Karpas-422 (cell line): ENCODE data around the gene ACTRT3. TPM values are rescaled to one million over a fixed set of nuclear protein-coding genes. Genes with fewer than 3 reads are reported as not detected.

Experiments used
- DNase-seq: peaks from one replicate; pipeline ENCODE4 v3.0.0-alpha.2; 2015
- H2AFZ ChIP-seq: fragments of 200-600 bp; sonication (generic); 2 replicates; pipeline ENCODE4 v1.6.1; 2014; ENCODE audit warnings: antibody characterized with exemption, low read length, mixed read lengths
- H3K27ac ChIP-seq: fragments of 200-600 bp; sonication (generic); 2 replicates; pipeline ENCODE4 v1.5.1; 2014; ENCODE audit warnings: mild to moderate bottlenecking, low read length, moderate library complexity
- H3K27me3 ChIP-seq: fragments of 200-600 bp; sonication (generic); 2 replicates; pipeline ENCODE4 v1.6.1; 2014; ENCODE audit warnings: low read length, mixed read lengths
- H3K36me3 ChIP-seq: fragments of 200-600 bp; sonication (generic); 2 replicates; pipeline ENCODE4 v1.6.1; 2014; ENCODE audit warnings: low read length, mixed read lengths; ENCODE audit not compliant: insufficient read depth
- H3K4me1 ChIP-seq: fragments of 200-600 bp; sonication (generic); 2 replicates; pipeline ENCODE4 v1.6.1; 2014; ENCODE audit warnings: mild to moderate bottlenecking, low read length, mixed read lengths
- H3K4me2 ChIP-seq: fragments of 200-600 bp; sonication (generic); 2 replicates; pipeline ENCODE4 v1.6.1; 2014; ENCODE audit warnings: low read length, low read depth, mild to moderate bottlenecking; ENCODE audit not compliant: poor library complexity, severe bottlenecking
- H3K4me3 ChIP-seq: fragments of 200-600 bp; sonication (generic); 2 replicates; pipeline ENCODE4 v1.5.1; 2014; ENCODE audit warnings: mild to moderate bottlenecking, antibody characterized with exemption, low read length, mixed read lengths
- H3K79me2 ChIP-seq: fragments of 200-600 bp; sonication (generic); 2 replicates; pipeline ENCODE4 v1.6.1; 2014; ENCODE audit warnings: mild to moderate bottlenecking, low read length, mixed read lengths
- H3K9ac ChIP-seq: fragments of 200-600 bp; sonication (generic); 2 replicates; pipeline ENCODE4 v1.6.0; 2014; ENCODE audit warnings: low read length
- H3K9me2 ChIP-seq: fragments of 200-600 bp; sonication (generic), shearing (Covaris generic); replicated peaks from 2 replicates; pipeline ENCODE4 v1.6.0; 2014; ENCODE audit warnings: mild to moderate bottlenecking, low read length, moderate library complexity; ENCODE audit not compliant: insufficient read depth
- H3K9me3 ChIP-seq: fragments of 300-700, 200-600 bp; sonication (generic); 2 replicates; pipeline ENCODE4 v1.6.1; 2014; ENCODE audit warnings: low read length, mixed read lengths
- H4K20me1 ChIP-seq: fragments of 200-600 bp; sonication (generic); 2 replicates; pipeline ENCODE4 v1.6.1; 2014; ENCODE audit warnings: mild to moderate bottlenecking, antibody characterized with exemption, low read length, low read depth; ENCODE audit not compliant: insufficient read depth
- total RNA-seq: library from RNA; depleted of rRNA; stranded (reverse); fragments of >200 nt; shearing (Covaris generic); gene quantifications from 2 replicates; pipeline ENCODE4 v1.2.3, GENCODE V29; 2014; ENCODE audit warnings: low replicate concordance; rRNA removed

Gene ACTRT3
- 3.6 and 4.2 TPM in 2 replicates for total RNA-seq

DNA sequence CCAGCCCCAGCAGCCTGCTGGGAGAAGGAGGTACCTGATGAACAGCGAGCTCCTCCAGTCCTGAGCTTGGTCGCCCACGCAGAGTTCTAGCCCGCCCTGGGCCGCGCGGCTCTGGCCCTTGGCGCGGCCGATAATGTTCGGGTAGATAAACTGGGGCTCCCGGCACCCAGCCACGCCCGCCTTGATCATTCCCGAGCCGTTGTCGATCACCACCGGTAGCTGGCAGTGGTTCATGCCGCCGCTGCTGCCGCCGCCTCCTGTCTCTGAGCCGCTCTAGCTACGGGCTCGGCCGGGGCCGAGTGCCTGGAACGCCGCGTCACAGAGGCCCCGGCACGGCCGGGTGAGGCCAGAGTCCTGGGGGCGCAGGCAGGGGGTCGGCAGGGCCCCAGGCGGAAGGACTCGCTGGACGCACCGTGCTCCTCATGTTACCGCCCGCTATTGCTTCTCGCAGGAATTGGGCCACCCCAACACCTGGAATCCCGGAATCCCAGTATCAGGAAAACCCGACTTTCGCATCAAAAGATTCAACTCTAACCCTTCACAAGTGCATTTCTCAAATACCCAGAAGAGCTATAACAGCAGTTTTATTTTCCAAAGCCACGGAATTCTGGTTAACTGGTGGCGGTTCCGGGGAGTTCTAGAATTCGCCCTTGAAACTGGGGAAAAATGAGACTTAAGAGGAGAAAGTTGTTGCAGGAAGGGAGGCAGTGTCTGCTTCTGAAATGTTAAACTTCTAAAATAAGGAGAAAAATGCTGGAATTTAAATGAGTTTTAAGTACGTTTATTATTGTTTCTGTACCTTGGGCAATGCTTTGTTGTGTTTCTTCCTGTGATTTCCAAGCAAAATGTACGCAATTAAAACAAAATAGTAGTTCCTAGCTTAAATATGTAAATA lies at the start of gene ACTRT3:
TSS of gene ACTRT3 (minus strand) at position 275 of the 895 bp plus-strand sequence. CDS start at position 234, 41 bp downstream.
- Histone ChIP-seq H4K20me1 (no peaks in the 10 kb centered on the region), H3K9me2 (no peaks in the 10 kb centered on the region), H3K27ac (peak within 1 kb of the TSS; percentile 92), H3K4me2 (peak within 1 kb of the TSS; percentile 86), H3K79me2 (peaks cover 13% of the 10 kb centered on the region), H3K9ac (peak within 1 kb of the TSS; percentile 74), H3K9me3 (no peaks in the 10 kb centered on the region), H3K27me3 (no peaks in the 10 kb centered on the region), H3K4me3 (peak within 1 kb of the TSS; percentile 73), H3K36me3 (peaks cover 4% of the 10 kb centered on the region; the same call in 1 of the 2 replicates), H2AFZ (peak within 1 kb of the TSS; percentile 95), H3K4me1 (peaks cover 25% of the 10 kb centered on the region)
- DNase-seq, result peak; percentile 86

DNA sequence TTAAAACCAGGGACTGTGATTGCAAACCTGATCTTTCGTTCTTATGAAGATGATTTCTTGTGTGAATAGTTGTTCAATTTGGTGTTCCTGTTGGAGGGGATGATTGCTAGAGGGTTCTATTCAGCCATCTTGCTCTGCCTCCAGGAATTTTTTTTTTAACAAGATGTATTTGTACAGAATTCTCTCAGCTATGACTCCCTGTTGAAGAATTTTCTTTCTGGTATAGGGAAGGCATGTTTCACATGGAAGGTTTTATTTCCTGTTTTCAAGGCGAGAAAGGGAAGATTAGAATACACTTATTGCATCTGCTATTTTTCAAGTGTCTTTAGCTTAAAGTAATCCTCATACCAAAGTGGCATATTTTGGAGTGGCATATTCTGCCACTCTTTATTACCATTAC lies 49.0 kb upstream of the ACTRT3 start:
- H3K79me2 ChIP-seq, result no peaks in the 10 kb centered on the region
- H3K9me2 ChIP-seq, result no peaks in the 10 kb centered on the region
- H3K9ac ChIP-seq, result no peak overlapping the region
- no peak overlapping the region for H3K4me2 ChIP-seq
- no peak for DNase-seq
- no peak overlapping the region; the same call in 1 of the 2 replicates for H2AFZ ChIP-seq
- H3K27ac ChIP-seq, result no peak overlapping the region
- H4K20me1 ChIP-seq, result no peaks in the 10 kb centered on the region
- peaks cover 6% of the 10 kb centered on the region for H3K9me3 ChIP-seq
- no peaks in the 10 kb centered on the region for H3K27me3 ChIP-seq
- no peaks in the 10 kb centered on the region for H3K36me3 ChIP-seq
- H3K4me1 ChIP-seq, result peaks cover 10% of the 10 kb centered on the region
- H3K4me3 ChIP-seq, result no peak overlapping the region

DNA sequence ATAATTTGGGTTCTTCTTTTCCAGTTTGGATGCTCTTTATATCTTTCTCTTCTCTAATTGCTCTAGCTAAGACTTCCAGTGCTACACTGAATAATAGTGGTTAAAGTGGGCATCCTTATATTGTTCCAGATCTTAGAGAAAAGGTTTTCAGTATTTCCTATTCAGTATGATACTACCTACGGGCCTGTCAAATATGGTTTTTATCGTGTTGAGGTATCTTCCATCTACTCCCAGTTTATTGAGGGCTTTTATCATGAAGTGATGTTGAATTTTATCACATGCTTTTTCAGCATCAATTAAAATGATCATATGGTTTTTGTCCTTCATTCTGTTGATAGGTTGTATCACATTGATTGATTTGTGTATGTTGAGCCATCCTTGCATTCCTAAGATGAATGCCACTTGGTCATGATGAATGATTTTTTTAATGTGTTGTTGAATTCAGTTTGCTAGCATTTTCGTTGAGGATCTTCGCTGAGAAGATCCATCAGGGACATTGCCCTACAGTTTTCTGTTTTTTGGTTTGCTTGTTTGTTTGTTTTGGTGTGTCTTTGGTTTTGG lies 46.3 kb upstream of the ACTRT3 start:
- H3K9me2 ChIP-seq, result no peaks in the 10 kb centered on the region
- H3K4me1 ChIP-seq, result peaks cover 30% of the 10 kb centered on the region
- H4K20me1 ChIP-seq, result no peaks in the 10 kb centered on the region
- no peak overlapping the region for H3K4me3 ChIP-seq
- H3K4me2 ChIP-seq, result no peak overlapping the region
- H2AFZ ChIP-seq, result no peak overlapping the region
- no peaks in the 10 kb centered on the region for H3K27me3 ChIP-seq
- H3K36me3 ChIP-seq, result no peaks in the 10 kb centered on the region
- peaks cover 9% of the 10 kb centered on the region; the same call in 1 of the 2 replicates for H3K79me2 ChIP-seq
- H3K27ac ChIP-seq, result no peak overlapping the region
- no peak overlapping the region for H3K9ac ChIP-seq
- H3K9me3 ChIP-seq, result peaks cover 6% of the 10 kb centered on the region
- DNase-seq, result no peak

DNA sequence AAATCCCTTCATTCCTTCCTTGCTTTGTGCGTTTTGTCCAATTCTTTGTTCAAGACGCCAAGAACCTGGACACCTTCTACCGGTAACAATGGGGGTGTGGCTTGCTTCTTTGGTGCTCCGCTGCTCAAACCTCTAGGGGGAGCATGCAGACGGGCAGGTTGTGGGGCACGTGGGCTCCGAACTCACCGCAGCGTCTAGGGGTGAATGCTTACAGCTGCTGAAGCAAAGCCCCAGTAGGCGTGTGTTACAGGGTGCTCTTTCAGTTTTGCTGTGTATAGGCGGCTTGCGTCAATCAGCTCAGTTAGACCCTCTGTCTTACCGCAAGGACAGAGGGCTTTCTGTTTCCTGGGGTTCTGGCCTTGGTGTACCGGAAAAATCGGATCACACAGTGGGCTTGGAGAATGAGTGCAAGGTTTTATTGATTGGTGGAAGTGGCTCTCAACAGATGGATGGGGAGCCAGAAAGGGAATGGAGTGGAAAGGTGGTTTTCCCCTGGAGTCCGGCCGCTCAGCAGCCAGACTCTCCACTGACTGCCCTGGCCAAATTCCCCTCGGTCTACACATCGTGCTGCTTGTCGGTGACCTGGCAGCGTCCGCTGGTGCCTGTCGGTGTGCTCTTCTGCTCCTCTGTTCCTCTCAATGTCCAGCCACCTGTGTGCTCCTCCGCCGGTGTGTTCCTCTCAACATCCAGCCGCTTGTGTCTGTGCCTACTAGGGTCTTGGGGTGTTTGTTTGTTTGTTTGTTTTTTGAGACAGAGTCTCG lies 44.6 kb upstream of the ACTRT3 start:
- Histone ChIP-seq H2AFZ (peak overlapping the region; percentile 96), H3K9me2 (no peaks in the 10 kb centered on the region), H3K27ac (no peak overlapping the region), H3K9ac (peak overlapping the region; percentile 89), H3K36me3 (no peaks in the 10 kb centered on the region), H3K4me2 (peak overlapping the region; percentile 84), H3K27me3 (no peaks in the 10 kb centered on the region), H3K79me2 (peaks cover 9% of the 10 kb centered on the region; the same call in 1 of the 2 replicates), H3K4me1 (peaks cover 41% of the 10 kb centered on the region), H3K9me3 (peaks cover 6% of the 10 kb centered on the region), H3K4me3 (peak overlapping the region; percentile 81), H4K20me1 (no peaks in the 10 kb centered on the region)
- peak; percentile 95 for DNase-seq

DNA sequence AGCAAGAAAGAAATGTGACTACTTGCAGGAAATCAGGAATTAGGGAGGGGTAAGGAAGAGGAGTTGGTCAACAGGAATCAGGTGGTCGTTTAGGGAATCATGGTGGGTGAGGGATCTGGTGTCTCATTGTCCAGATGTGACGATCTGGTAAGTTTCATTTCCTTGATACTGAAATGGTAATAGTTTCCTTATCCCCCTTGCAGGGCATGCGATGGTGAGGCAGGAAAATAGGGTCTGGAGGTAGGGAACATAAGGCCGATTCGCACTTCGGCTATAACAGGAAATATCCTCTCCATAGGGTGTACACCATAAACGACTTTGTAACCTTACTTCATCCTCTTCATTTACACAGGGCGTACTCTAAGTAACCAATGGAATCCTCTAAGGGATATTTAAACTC lies 43.9 kb upstream of the ACTRT3 start:
- H3K4me2 ChIP-seq, result peak overlapping the region; percentile 84
- peaks cover 9% of the 10 kb centered on the region; the same call in 1 of the 2 replicates for H3K79me2 ChIP-seq
- peak overlapping the region; percentile 96 for H2AFZ ChIP-seq
- peak overlapping the region; percentile 81 for H3K4me3 ChIP-seq
- no peaks in the 10 kb centered on the region for H4K20me1 ChIP-seq
- H3K36me3 ChIP-seq, result no peaks in the 10 kb centered on the region
- peaks cover 43% of the 10 kb centered on the region for H3K4me1 ChIP-seq
- no peaks in the 10 kb centered on the region for H3K27me3 ChIP-seq
- peak overlapping the region; percentile 73 for H3K27ac ChIP-seq
- H3K9me2 ChIP-seq, result no peaks in the 10 kb centered on the region
- peak; percentile 57 for DNase-seq
- H3K9me3 ChIP-seq, result peaks cover 6% of the 10 kb centered on the region
- H3K9ac ChIP-seq, result peak overlapping the region; percentile 89

DNA sequence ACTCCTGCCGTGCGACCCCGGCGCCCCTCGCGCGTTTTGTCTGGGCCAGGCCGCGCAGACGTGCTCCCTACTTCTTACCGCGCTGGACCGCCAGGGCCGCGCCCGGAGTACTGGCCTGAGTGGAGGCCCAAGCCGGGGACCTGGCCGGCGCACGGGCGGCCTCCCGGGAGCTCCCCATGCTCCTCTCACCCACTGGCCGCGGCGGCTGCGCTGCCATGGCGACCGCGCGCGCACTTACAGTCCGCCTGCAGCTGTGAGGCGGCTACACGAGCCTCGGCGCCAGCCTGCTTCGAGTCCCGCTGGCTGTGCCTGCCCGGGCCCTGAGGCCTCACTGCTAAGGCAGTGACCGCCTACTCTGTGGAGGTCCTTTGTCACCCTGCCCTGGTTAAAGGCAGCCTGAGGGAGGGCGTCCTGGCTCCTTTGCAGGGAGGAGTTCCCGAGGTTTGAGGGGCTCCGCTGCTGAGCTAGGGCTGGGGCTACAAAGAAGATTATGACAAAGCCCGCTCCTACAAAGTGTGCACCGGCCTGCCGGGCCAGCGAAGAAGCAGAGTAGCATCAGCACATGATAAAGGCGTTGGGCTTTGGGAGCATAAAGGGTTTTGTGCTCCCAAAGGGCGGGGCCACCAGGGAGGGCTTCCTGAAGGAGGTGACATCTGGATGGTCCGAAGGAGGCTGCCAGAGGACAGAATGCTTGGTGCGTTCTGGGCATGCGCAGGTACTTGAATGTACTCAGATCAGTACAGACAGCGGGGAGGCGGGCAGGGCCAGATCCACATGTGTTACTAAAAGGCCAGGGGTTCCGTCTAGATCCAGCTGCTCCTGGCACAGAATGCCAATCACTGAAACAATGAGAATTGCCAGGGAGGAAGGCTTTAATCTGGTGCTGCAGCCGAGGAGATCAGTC lies 43.2 kb upstream of the ACTRT3 start, which contains the start of the genes LRRC34 and LRRIQ4:
TSS of gene LRRC34 (minus strand) at position 573 of the 904 bp plus-strand sequence. CDS start at position 217, 356 bp downstream.
TSS of gene LRRIQ4 (plus strand) at position 539 of the 904 bp plus-strand sequence. CDS start 9,052 bp downstream, outside the sequence.
- Histone ChIP-seq H3K9me2 (no peaks in the 10 kb centered on the region), H3K36me3 (no peaks in the 10 kb centered on the region), H3K27ac (peak within 1 kb of the TSS; percentile 73), H3K79me2 (peaks cover 9% of the 10 kb centered on the region; the same call in 1 of the 2 replicates), H3K9me3 (peaks cover 6% of the 10 kb centered on the region), H3K27me3 (no peaks in the 10 kb centered on the region), H4K20me1 (no peaks in the 10 kb centered on the region), H3K4me3 (peak within 1 kb of the TSS; percentile 81), H2AFZ (peak within 1 kb of the TSS; percentile 96), H3K4me1 (peaks cover 43% of the 10 kb centered on the region), H3K9ac (peak within 1 kb of the TSS; percentile 89), H3K4me2 (peak within 1 kb of the TSS; percentile 84)
- peak; percentile 95 for DNase-seq

DNA sequence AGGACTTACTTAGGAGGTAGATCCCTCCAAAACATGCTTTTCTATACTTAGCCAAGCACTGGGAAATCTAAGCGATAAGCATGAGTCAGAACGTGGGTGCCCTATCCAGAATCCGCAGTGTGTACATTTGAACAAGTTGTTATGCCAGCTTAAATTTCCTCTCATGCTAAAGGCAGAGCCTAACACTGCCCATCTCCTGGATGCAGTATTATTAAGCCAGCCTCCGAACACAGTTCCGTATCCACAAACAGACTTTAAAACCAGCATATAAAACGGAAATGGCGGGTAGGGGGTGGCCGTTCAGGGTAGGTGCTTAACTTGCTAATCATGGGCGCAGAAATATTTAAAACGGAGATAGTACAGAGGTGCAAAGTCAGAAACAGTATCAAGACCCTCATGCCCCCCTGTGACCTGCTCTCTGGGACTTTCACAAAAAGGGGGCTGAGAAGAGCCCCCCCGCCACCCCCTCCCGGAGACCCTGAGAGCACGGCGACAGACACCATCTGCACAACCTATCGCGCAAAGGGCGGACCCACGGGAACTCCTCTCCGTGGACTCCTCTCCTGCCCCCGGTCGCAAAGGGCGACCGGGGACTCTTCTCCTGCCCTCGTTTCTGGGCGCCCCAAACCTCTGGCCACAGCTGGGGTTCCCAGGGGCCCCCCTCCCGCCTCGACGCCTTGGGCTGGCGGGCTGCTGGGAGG lies 42.4 kb upstream of the ACTRT3 start:
- H3K4me2 ChIP-seq, result peak overlapping the region; percentile 84
- H3K4me3 ChIP-seq, result peak overlapping the region; percentile 81

More for the DNA sequence above, 42.4 kb upstream of the ACTRT3 start:
- H3K79me2 ChIP-seq, result peaks cover 9% of the 10 kb centered on the region; the same call in 1 of the 2 replicates
- H2AFZ ChIP-seq, result peak overlapping the region; percentile 96
- H3K9me2 ChIP-seq, result no peaks in the 10 kb centered on the region
- H3K9ac ChIP-seq, result peak overlapping the region; percentile 89
- H3K36me3 ChIP-seq, result 0 out of 2 replicates have a peak, but pooled peaks cover 3% of the 10 kb centered on the region
- H4K20me1 ChIP-seq, result no peaks in the 10 kb centered on the region
- H3K4me1 ChIP-seq, result peaks cover 43% of the 10 kb centered on the region
- peak; percentile 80 for DNase-seq
- peaks cover 6% of the 10 kb centered on the region for H3K9me3 ChIP-seq
- H3K27ac ChIP-seq, result peak overlapping the region; percentile 73
- no peaks in the 10 kb centered on the region for H3K27me3 ChIP-seq
